ENCODE results near the gene TOPORS. TPM values are rescaled to one million over a fixed set of nuclear protein-coding genes. Genes with fewer than 3 reads are reported as not detected.

Gene TOPORS
- total RNA-seq, 6 donors from 2014 or later, result 11.2 to 25.7 (median 14.2) TPM

GRCh38 chr9:32501868-32502267 lies 50.5 kb downstream of the TOPORS start:
- no peak overlapping the region for H3K4me3 ChIP-seq
- TF ChIP-seq EP300 (IDR thresholded peaks at IDR 0.05) (no peak), CTCF (IDR thresholded peaks at IDR 0.05) (no peak), POLR2A (IDR thresholded peaks at IDR 0.05) (no peak), POLR2AphosphoS5 (IDR thresholded peaks at IDR 0.05) (no peak)
- DNase-seq, result no peak
- H3K4me1 ChIP-seq, result no peaks in the 10 kb centered on the region
- H3K27ac ChIP-seq, result no peak overlapping the region
- no peaks in the 10 kb centered on the region for H3K9me3 ChIP-seq
- no peak for ATAC-seq (ENCODE audit: low FRiP score in 2 of 2)
- 93 to 98% methylated on average over 1 of the region's 1 CpG for WGBS, 2 donors
- H3K36me3 ChIP-seq, result peaks cover 0 to 32% (median 11%) of the 10 kb centered on the region in 4 donors
- H3K27me3 ChIP-seq, result no peaks in the 10 kb centered on the region

DNA sequence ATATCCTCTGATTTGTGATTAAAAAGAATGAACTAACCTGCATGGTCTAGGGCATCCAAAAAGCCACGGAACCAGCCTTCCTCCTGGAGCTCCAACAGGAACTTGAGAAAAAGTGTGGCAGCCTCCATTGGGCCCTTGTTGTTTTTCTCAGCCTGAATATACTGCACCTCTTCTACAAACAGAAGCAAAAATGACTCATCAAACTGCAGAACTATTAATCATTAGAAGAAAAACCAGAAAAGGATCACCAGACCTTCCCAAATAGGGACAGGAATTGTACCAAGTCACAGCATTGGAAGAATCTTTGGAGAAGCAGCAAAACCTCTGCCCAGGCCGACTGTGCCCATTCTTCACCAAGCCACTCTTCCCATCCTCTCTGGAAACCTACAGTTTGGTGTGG lies 51.6 kb downstream of the TOPORS start:
- ATAC-seq (ENCODE audit: low FRiP score in 2 of 2) (no peak), DNase-seq (no peak)
- TF ChIP-seq EP300 (IDR thresholded peaks at IDR 0.05) (no peak), POLR2A (IDR thresholded peaks at IDR 0.05) (no peak), POLR2AphosphoS5 (IDR thresholded peaks at IDR 0.05) (no peak), CTCF (IDR thresholded peaks at IDR 0.05) (no peak)
- Histone ChIP-seq H3K27me3 (no peaks in the 10 kb centered on the region), H3K4me3 (no peak overlapping the region), H3K27ac (no peak overlapping the region), H3K9me3 (no peaks in the 10 kb centered on the region), H3K4me1 (no peaks in the 10 kb centered on the region), H3K36me3 (peaks cover 0 to 42% (median 11%) of the 10 kb centered on the region in 4 donors)
- WGBS, 2 donors, result 84 to 88% methylated on average over 2 of the region's 2 CpGs

GRCh38 chr9:32497921-32498320 lies 54.5 kb downstream of the TOPORS start:
- ATAC-seq (ENCODE audit: low FRiP score in 2 of 2), result no peak
- Histone ChIP-seq H3K27ac (no peak overlapping the region), H3K9me3 (no peaks in the 10 kb centered on the region), H3K4me3 (no peak overlapping the region), H3K27me3 (no peaks in the 10 kb centered on the region), H3K36me3 (peaks cover 0 to 49% (median 11%) of the 10 kb centered on the region in 4 donors), H3K4me1 (no peaks in the 10 kb centered on the region)
- DNase-seq, result no peak
- TF ChIP-seq CTCF (IDR thresholded peaks at IDR 0.05) (no peak), EP300 (IDR thresholded peaks at IDR 0.05) (no peak), POLR2AphosphoS5 (IDR thresholded peaks at IDR 0.05) (no peak), POLR2A (IDR thresholded peaks at IDR 0.05) (no peak)

DNA sequence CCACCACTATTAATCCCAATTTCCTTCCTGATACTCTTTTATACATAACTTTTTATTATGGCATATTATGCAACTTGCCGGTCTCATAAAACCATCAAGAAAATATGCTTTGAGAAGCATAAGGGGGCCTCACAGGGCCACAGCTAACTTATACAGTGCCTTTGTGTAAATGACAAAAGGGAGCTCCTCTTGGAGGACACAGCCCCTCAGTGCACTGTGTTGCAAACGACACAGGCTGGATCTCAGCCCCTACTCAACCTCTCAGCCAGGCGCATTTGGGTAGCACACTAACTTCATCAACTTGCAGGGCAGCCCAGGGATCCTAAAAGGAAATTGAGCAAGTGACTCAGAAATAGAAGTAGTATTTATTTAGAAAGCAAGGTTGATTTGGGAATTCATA lies 61.8 kb downstream of the TOPORS start:
- H3K36me3 ChIP-seq, result peaks cover 12 to 78% (median 27%) of the 10 kb centered on the region in 4 donors
- no peak for TF ChIP-seq POLR2A (IDR thresholded peaks at IDR 0.05)
- no peak for TF ChIP-seq POLR2AphosphoS5 (IDR thresholded peaks at IDR 0.05)
- no peak for TF ChIP-seq EP300 (IDR thresholded peaks at IDR 0.05)
- TF ChIP-seq CTCF (IDR thresholded peaks at IDR 0.05), result no peak
- no peaks in the 10 kb centered on the region for H3K4me1 ChIP-seq
- H3K4me3 ChIP-seq, result no peak overlapping the region
- H3K9me3 ChIP-seq, result no peaks in the 10 kb centered on the region
- ATAC-seq (ENCODE audit: low FRiP score in 2 of 2) (no peak), DNase-seq (no peak)
- no peaks in the 10 kb centered on the region for H3K27me3 ChIP-seq
- WGBS, 2 donors, result 76 to 78% methylated on average over 3 of the region's 3 CpGs
- H3K27ac ChIP-seq, result no peak overlapping the region

Other genes with a start within 250 kb of the TOPORS start
- 10 to 100 TPM; 12.4 to 33.0 (median 29.1) TPM for gene ACO1, start 167.9 kb downstream of the TOPORS start, total RNA-seq
- gene RIGI, start 26.4 kb downstream of the TOPORS start, total RNA-seq, result 10 to 100 TPM in 5 of 6 donors, 1 to 10 TPM in 1; 7.8 to 24.1 (median 15.3) TPM
- 10 to 100 TPM in 1 of 6 donors, 1 to 10 TPM in 5; 2.1 to 14.4 (median 5.5) TPM for gene SMIM27, start 259 bp downstream of the TOPORS start, total RNA-seq
- gene NDUFB6, start 20.6 kb upstream of the TOPORS start, total RNA-seq, result 10 to 100 TPM in 5 of 6 donors, 1 to 10 TPM in 1; 3.1 to 46.9 (median 25.9) TPM
- gene TAF1L, start 83.1 kb upstream of the TOPORS start, total RNA-seq, result not detected
- gene TMEM215, start 231.0 kb upstream of the TOPORS start, total RNA-seq, result not detected

Measured in upper lobe of left lung (tissue), 6 donors.